Measurements from ENCODE around the gene GUF1. TPM values are rescaled to one million over a fixed set of nuclear protein-coding genes. Genes with fewer than 3 reads are reported as not detected.
"Not testable (repeated sequence)": the region's sequence is repeated elsewhere in the genome, so short reads cannot be mapped to it uniquely, and the experiment has no call there.

GUF1 gene
- polyA plus RNA-seq, 1 donor: 20.9 TPM

GRCh38 chr4:44704673-44705072 is 26.5 kb downstream of the GUF1 start:
- DNase-seq (ENCODE audit: low read depth): no peak

- no peak for DNase-seq (ENCODE audit: low read depth)
Measured at GRCh38 chr4:44713125-44713524, 34.9 kb downstream of the GUF1 start.

GRCh38 chr4:44716597-44716996 is 38.4 kb downstream of the GUF1 start:
- DNase-seq (ENCODE audit: low read depth): no peak

GRCh38 chr4:44720371-44720770 is 42.2 kb downstream of the GUF1 start:
- no peak for DNase-seq (ENCODE audit: low read depth)

GRCh38 chr4:44722001-44722400 is 43.8 kb downstream of the GUF1 start:
- no peak for DNase-seq (ENCODE audit: low read depth)

GRCh38 chr4:44725166-44725565 is 46.9 kb downstream of the GUF1 start:
- no peak for DNase-seq (ENCODE audit: low read depth)

- no peak for DNase-seq (ENCODE audit: low read depth)
Measured at GRCh38 chr4:44725726-44726037, 47.5 kb downstream of the GUF1 start.

GRCh38 chr4:44726038-44726871 is 48.0 kb downstream of the GUF1 start, which contains the start of gene GNPDA2:
GNPDA2 (minus strand) TSS chr4:44726556; CDS start chr4:44722207, 4,349 bp downstream.
- peak; percentile 86 for DNase-seq (ENCODE audit: low read depth)

GRCh38 chr4:44727471-44727870 is 49.3 kb downstream of the GUF1 start:
- DNase-seq (ENCODE audit: low read depth): no peak

- not testable (repeated sequence) for DNase-seq (ENCODE audit: low read depth)
Measured at GRCh38 chr4:44728694-44729093, 50.5 kb downstream of the GUF1 start.

GRCh38 chr4:44736900-44737299 is 58.7 kb downstream of the GUF1 start:
- no peak for DNase-seq (ENCODE audit: low read depth)

GRCh38 chr4:44738615-44739014 is 60.4 kb downstream of the GUF1 start:
- no peak for DNase-seq (ENCODE audit: low read depth)

GRCh38 chr4:44740201-44740600 is 62.0 kb downstream of the GUF1 start:
- DNase-seq (ENCODE audit: low read depth): no peak

Other genes with a start within 250 kb of the GUF1 start
- gene KCTD8, start 229.6 kb upstream of the GUF1 start, polyA plus RNA-seq (ENCODE audit: insufficient read length): 0.09 TPM
- 2.8 TPM for gene YIPF7, start 26.8 kb upstream of the GUF1 start, polyA plus RNA-seq (ENCODE audit: insufficient read length)
- 18.6 TPM for gene GNPDA2, start 48.1 kb downstream of the GUF1 start, polyA plus RNA-seq (ENCODE audit: insufficient read length)